Activated CD8-positive, alpha-beta T cell treated with anti-CD3 and anti-CD28 coated beads for 36 hours (primary cell): ENCODE measurements around the gene ZSWIM5. TPM values are rescaled to one million over a fixed set of nuclear protein-coding genes. Genes with fewer than 3 reads are reported as not detected.
"Not testable (repeated sequence)": the region's sequence is repeated elsewhere in the genome, so short reads cannot be mapped to it uniquely, and the experiment has no call there.

Experiments used
- ATAC-seq: fragments of 200-7000 bp; cut with Tn5 transposase; one replicate; pipeline ENCODE4 v1.10.0; 2021; ENCODE audit warnings: mild to moderate bottlenecking, moderate library complexity
- CTCF ChIA-PET: fragments of 350-600 bp; sonication (Branson Sonifier 250); formaldehyde crosslinking; loops from one replicate; lab custom pipeline; 2021; ENCODE audit warnings: antibody characterized with exemption; lab: Charles Lee
- POLR2A ChIA-PET: fragments of 350-600 bp; sonication (Branson Sonifier 250); formaldehyde crosslinking; loops from one replicate; lab custom pipeline; 2021; ENCODE audit warnings: antibody characterized with exemption; lab: Charles Lee
- DNase-seq: peaks from one replicate; pipeline ENCODE4 v3.0.0-alpha.2; 2020
- H3K27ac Mint-ChIP-seq: one replicate; pipeline ENCODE4 v1.8.0; 2021; ENCODE audit warnings: mild to moderate bottlenecking, mixed read lengths
- H3K27me3 Mint-ChIP-seq: one replicate; pipeline ENCODE4 v1.8.0; 2021; ENCODE audit warnings: mixed read lengths
- H3K36me3 Mint-ChIP-seq: one replicate; pipeline ENCODE4 v1.8.0; 2021; ENCODE audit warnings: low read depth, mixed read lengths
- H3K4me1 Mint-ChIP-seq: one replicate; pipeline ENCODE4 v1.8.0; 2021; ENCODE audit warnings: low read depth, mixed read lengths
- H3K4me3 Mint-ChIP-seq: one replicate; pipeline ENCODE4 v1.8.0; 2021; ENCODE audit warnings: mild to moderate bottlenecking, moderate library complexity, mixed read lengths
- H3K9me3 Mint-ChIP-seq: one replicate; pipeline ENCODE4 v1.8.0; 2021; ENCODE audit warnings: mixed read lengths
- CTCF ChIP-seq: fragments of 200-600 bp; IDR thresholded peaks from one replicate; pipeline ENCODE4 v1.8.0; 2022; ENCODE audit warnings: antibody characterized with exemption, mild to moderate bottlenecking
- intact Hi-C: fragments of 100-400 bp; cut with micrococcal nuclease; formaldehyde crosslinking; loops from one replicate; pipeline ENCODE4 v1.10.0; 2022
- total RNA-seq, 2 experiments: library from RNA; stranded (reverse); gene quantifications; one replicate each; pipeline ENCODE4 v1.2.3, GENCODE V29; 2021

Gene ZSWIM5
- total RNA-seq, 2 experiments from 2014 or later = 0.70 to 0.87 TPM

- Mint-ChIP-seq H3K27ac (no peak overlapping the region), H3K4me3 (no peak overlapping the region), H3K36me3 (no peaks in the 10 kb centered on the region), H3K27me3 (no peaks in the 10 kb centered on the region), H3K4me1 (peaks cover 2% of the 10 kb centered on the region), H3K9me3 (no peaks in the 10 kb centered on the region)
- TF ChIP-seq CTCF = no peak
- CTCF ChIA-PET = no interaction called here
- POLR2A ChIA-PET = no interaction called here
- DNase-seq (no peak), ATAC-seq (no peak)
- intact Hi-C loops = no loop called here
Measured at GRCh38 chr1:45172764-45173163, 33.6 kb downstream of the ZSWIM5 start.

- Mint-ChIP-seq H3K4me3 (no peak overlapping the region), H3K4me1 (peaks cover 2% of the 10 kb centered on the region), H3K9me3 (no peaks in the 10 kb centered on the region), H3K27ac (no peak overlapping the region), H3K27me3 (no peaks in the 10 kb centered on the region), H3K36me3 (no peaks in the 10 kb centered on the region)
- TF ChIP-seq CTCF = no peak
- intact Hi-C loops = no loop called here
- ChIA-PET POLR2A (no interaction called here), CTCF (no interaction called here)
- no peak for ATAC-seq
- no peak for DNase-seq
Measured at GRCh38 chr1:45172005-45172404, 34.4 kb downstream of the ZSWIM5 start.

- Mint-ChIP-seq H3K4me1 (peaks cover 2% of the 10 kb centered on the region), H3K27me3 (no peaks in the 10 kb centered on the region), H3K36me3 (no peaks in the 10 kb centered on the region), H3K9me3 (no peaks in the 10 kb centered on the region), H3K4me3 (no peak overlapping the region), H3K27ac (no peak overlapping the region)
- DNase-seq = no peak
- ChIA-PET POLR2A (no interaction called here), CTCF (no interaction called here)
- no peak for TF ChIP-seq CTCF
- intact Hi-C loops = no loop called here
- ATAC-seq = no peak
Measured at GRCh38 chr1:45171575-45171974, 34.8 kb downstream of the ZSWIM5 start.

GRCh38 chr1:45170151-45170742 lies 36.2 kb downstream of the ZSWIM5 start:
- Mint-ChIP-seq H3K4me1 (peaks cover 2% of the 10 kb centered on the region), H3K36me3 (no peaks in the 10 kb centered on the region), H3K4me3 (no peak overlapping the region), H3K27ac (no peak overlapping the region), H3K9me3 (no peaks in the 10 kb centered on the region), H3K27me3 (no peaks in the 10 kb centered on the region)
- intact Hi-C loops = no loop called here
- ATAC-seq (no peak), DNase-seq (no peak)
- no peak for TF ChIP-seq CTCF
- ChIA-PET CTCF (interaction anchor here (1.3 kb wide), 1 partner anchor 152 kb away, joined by 5 read pairs; no protein-coding TSS in a partner anchor), POLR2A (no interaction called here)

- CTCF ChIA-PET, ATAC-seq, H3K9me3 Mint-ChIP-seq, intact Hi-C loops, H3K4me3 Mint-ChIP-seq, H3K27me3 Mint-ChIP-seq, H3K36me3 Mint-ChIP-seq, DNase-seq, POLR2A ChIA-PET, H3K27ac Mint-ChIP-seq: not testable (repeated sequence)
- H3K4me1 Mint-ChIP-seq = peaks cover 10% of the 10 kb centered on the region
Measured at GRCh38 chr1:45167947-45168346, 38.5 kb downstream of the ZSWIM5 start.

GRCh38 chr1:45164307-45164706 lies 42.1 kb downstream of the ZSWIM5 start:
- CTCF ChIA-PET, DNase-seq, H3K36me3 Mint-ChIP-seq, intact Hi-C loops, ATAC-seq, H3K27ac Mint-ChIP-seq, H3K9me3 Mint-ChIP-seq, H3K4me3 Mint-ChIP-seq, POLR2A ChIA-PET, H3K27me3 Mint-ChIP-seq: not testable (repeated sequence)
- H3K4me1 Mint-ChIP-seq = peaks cover 13% of the 10 kb centered on the region

GRCh38 chr1:45163111-45163510 lies 43.3 kb downstream of the ZSWIM5 start:
- H3K27ac Mint-ChIP-seq, intact Hi-C loops, H3K4me3 Mint-ChIP-seq, DNase-seq, ATAC-seq, POLR2A ChIA-PET, H3K27me3 Mint-ChIP-seq, H3K36me3 Mint-ChIP-seq, H3K9me3 Mint-ChIP-seq: not testable (repeated sequence)
- CTCF ChIA-PET = interaction anchor here (1.9 kb wide), 1 partner anchor 149 kb away, joined by 6 read pairs; no protein-coding TSS in a partner anchor
- peaks cover 11% of the 10 kb centered on the region for H3K4me1 Mint-ChIP-seq

- peak; percentile 31 for DNase-seq
Measured at GRCh38 chr1:45162041-45163035, 44.1 kb downstream of the ZSWIM5 start.

More at GRCh38 chr1:45162041-45163035, 44.1 kb downstream of the ZSWIM5 start:
- POLR2A ChIA-PET, H3K36me3 Mint-ChIP-seq, H3K27ac Mint-ChIP-seq, intact Hi-C loops, H3K27me3 Mint-ChIP-seq, H3K4me3 Mint-ChIP-seq, ATAC-seq, H3K9me3 Mint-ChIP-seq: not testable (repeated sequence)
- peaks cover 11% of the 10 kb centered on the region for H3K4me1 Mint-ChIP-seq
- CTCF ChIA-PET = interaction anchor here (1.9 kb wide), 1 partner anchor 148 kb away, joined by 6 read pairs; no protein-coding TSS in a partner anchor
